ENCODE data around the gene ATP12A.

The ATP12A gene

GRCh38 chr13:24662195-24663088 lies 17.8 kb upstream of the ATP12A start:
- no peak for DNase-seq (ENCODE audit: extremely low read depth, low read depth)
- TF ChIP-seq CTCF (IDR thresholded peaks at IDR 0.05; ENCODE audit: low read depth, low read length, missing control alignments), result no peak
- no peak overlapping the region for H3K4me3 ChIP-seq (replicated peaks; ENCODE audit: low read depth, low read length)

- TF ChIP-seq CTCF (IDR thresholded peaks at IDR 0.05; ENCODE audit: low read depth, low read length, missing control alignments), result no peak
- no peak overlapping the region for H3K4me3 ChIP-seq (replicated peaks; ENCODE audit: low read depth, low read length)
- no peak for DNase-seq (ENCODE audit: extremely low read depth, low read depth)
Measured at GRCh38 chr13:24663089-24663395, 17.2 kb upstream of the ATP12A start.

GRCh38 chr13:24663586-24663985 lies 16.6 kb upstream of the ATP12A start:
- no peak overlapping the region for H3K4me3 ChIP-seq (replicated peaks; ENCODE audit: low read depth, low read length)
- no peak for TF ChIP-seq CTCF (IDR thresholded peaks at IDR 0.05; ENCODE audit: low read depth, low read length, missing control alignments)
- no peak for DNase-seq (ENCODE audit: extremely low read depth, low read depth)

GRCh38 chr13:24664726-24665409 lies 15.3 kb upstream of the ATP12A start:
- no peak for TF ChIP-seq CTCF (IDR thresholded peaks at IDR 0.05; ENCODE audit: low read depth, low read length, missing control alignments)
- DNase-seq (ENCODE audit: extremely low read depth, low read depth), result no peak
- H3K4me3 ChIP-seq (replicated peaks; ENCODE audit: low read depth, low read length), result no peak overlapping the region

- no peak overlapping the region for H3K4me3 ChIP-seq (replicated peaks; ENCODE audit: low read depth, low read length)
- no peak for DNase-seq (ENCODE audit: extremely low read depth, low read depth)
- no peak for TF ChIP-seq CTCF (IDR thresholded peaks at IDR 0.05; ENCODE audit: low read depth, low read length, missing control alignments)
Measured at GRCh38 chr13:24668511-24668910, 11.7 kb upstream of the ATP12A start.

- DNase-seq (ENCODE audit: extremely low read depth, low read depth), result no peak
- TF ChIP-seq CTCF (IDR thresholded peaks at IDR 0.05; ENCODE audit: low read depth, low read length, missing control alignments), result no peak
- no peak overlapping the region for H3K4me3 ChIP-seq (replicated peaks; ENCODE audit: low read depth, low read length)
Measured at GRCh38 chr13:24668955-24669582, 11.1 kb upstream of the ATP12A start.
